SK-N-SH (cell line): ENCODE measurements around the gene TRMU. TPM values are rescaled to one million over a fixed set of nuclear protein-coding genes. Genes with fewer than 3 reads are reported as not detected.

Source experiments
- CTCF ChIA-PET: fragments of 300-600, 350-600 bp; formaldehyde crosslinking; extraction: SDS; loops from one replicate; lab custom pipeline; 2021; lab: Yijun Ruan, JAX
- POLR2A ChIA-PET: fragments of 350-600 bp; sonication (Branson Sonifier 250); formaldehyde crosslinking; extraction: SDS; loops from one replicate; lab custom pipeline; 2020; ENCODE audit warnings: antibody characterized with exemption, inconsistent platforms; lab: Yijun Ruan, JAX
- DNase-seq: peaks from one replicate; pipeline ENCODE4 v3.0.0; 2012
- H2AFZ ChIP-seq: fragments of 200-600 bp; sonication (generic); 2 replicates; pipeline ENCODE4 v1.8.1; 2016; ENCODE audit warnings: antibody characterized with exemption, mild to moderate bottlenecking, low read depth
- H3F3A ChIP-seq: fragments of 200-600 bp; sonication (generic); replicated peaks from 2 replicates; pipeline ENCODE3; 2016; ENCODE audit warnings: antibody characterized with exemption, mild to moderate bottlenecking; ENCODE audit not compliant: insufficient read depth
- H3K27ac ChIP-seq, 2 experiments: fragments of 200-500 bp in 1 of 2; fragments of 200-600 bp in 1 of 2; sonication (Bioruptor generic) in 1 of 2; sonication (generic), shearing (Covaris generic) in 1 of 2; 2 replicates each; pipeline versions ENCODE4 v1.5.1 to v1.6.1; 2014 to 2016; ENCODE audit warnings: low read depth in 2 of 2, inconsistent platforms in 1 of 2, low read length in 1 of 2, mild to moderate bottlenecking in 1 of 2, mixed read lengths in 1 of 2
- H3K27me3 ChIP-seq: fragments of 200-600 bp; sonication (generic), shearing (Covaris generic); 2 replicates; pipeline ENCODE4 v1.6.1; 2016; ENCODE audit warnings: mixed run types; ENCODE audit not compliant: insufficient read depth
- H3K36me3 ChIP-seq, 2 experiments: fragments of 200-500 bp in 1 of 2; fragments of 200-600 bp in 1 of 2; sonication (Bioruptor generic) in 1 of 2; sonication (generic) in 1 of 2; replicated peaks in 1 of 2; 2 replicates each; pipeline versions ENCODE3 to v1.5.1; 2014 to 2016; ENCODE audit warnings: low read length in 1 of 2, mild to moderate bottlenecking in 1 of 2; ENCODE audit not compliant: insufficient read depth in 2 of 2, control insufficient read depth in 1 of 2
- H3K4me1 ChIP-seq, 2 experiments: fragments of 200-500 bp in 1 of 2; fragments of 200-600 bp in 1 of 2; sonication (Bioruptor generic) in 1 of 2; sonication (generic), shearing (Covaris generic) in 1 of 2; 2 replicates each; pipeline versions ENCODE4 v1.5.1 to v1.6.1; 2014 to 2016; ENCODE audit warnings: low read depth in 1 of 2, low read length in 1 of 2, mixed run types in 1 of 2; ENCODE audit not compliant: insufficient read depth in 2 of 2, control insufficient read depth in 1 of 2
- H3K4me2 ChIP-seq: fragments of 200-600 bp; sonication (generic), shearing (Covaris generic); 2 replicates; pipeline ENCODE4 v1.6.1; 2017; ENCODE audit warnings: mixed run types
- H3K4me3 ChIP-seq, 2 experiments: fragments of 200-500 bp in 1 of 2; fragments of 200-600 bp in 1 of 2; sonication (Bioruptor generic) in 1 of 2; sonication (generic), shearing (Covaris generic) in 1 of 2; 2 replicates each; pipeline versions ENCODE4 v1.5.1 to v1.8.1; 2014 to 2016; ENCODE audit warnings: low read depth in 2 of 2, inconsistent platforms in 1 of 2, low read length in 1 of 2, mild to moderate bottlenecking in 1 of 2, mixed read lengths in 1 of 2, moderate library complexity in 1 of 2
- H3K79me2 ChIP-seq: fragments of 200-600 bp; sonication (generic); 2 replicates; pipeline ENCODE4 v1.8.1; 2017; ENCODE audit warnings: mild to moderate bottlenecking; ENCODE audit not compliant: insufficient read depth
- H3K9ac ChIP-seq: fragments of 200-600 bp; sonication (generic); 2 replicates; pipeline ENCODE4 v1.6.1; 2017; ENCODE audit warnings: mixed run types
- H3K9me2 ChIP-seq: fragments of 200-600 bp; sonication (generic); 2 replicates; pipeline ENCODE4 v1.6.1; 2017; ENCODE audit warnings: mixed run types
- H3K9me3 ChIP-seq: fragments of 200-600 bp; sonication (generic); 2 replicates; pipeline ENCODE4 v1.6.1; 2017; ENCODE audit warnings: mixed run types, mild to moderate bottlenecking, moderate library complexity
- H4K20me1 ChIP-seq: fragments of 200-600 bp; sonication (generic); 2 replicates; pipeline ENCODE4 v1.6.1; 2017; ENCODE audit warnings: mild to moderate bottlenecking, mixed run types; ENCODE audit not compliant: insufficient read depth
- CHD2 ChIP-seq: fragments of 150-350 bp; IDR thresholded peaks from 2 replicates; pipeline ENCODE4 v1.6.1; 2018; ENCODE audit warnings: low read length; ENCODE audit not compliant: partially characterized antibody
- GABPA ChIP-seq: IDR thresholded peaks from 2 replicates; pipeline ENCODE4 v1.4.0; 2012; ENCODE audit warnings: low read depth, mild to moderate bottlenecking
- MEF2A ChIP-seq: IDR thresholded peaks from 2 replicates; pipeline ENCODE4 v1.4.0; 2012; ENCODE audit warnings: low read depth, borderline replicate concordance
- RCOR1 ChIP-seq: fragments of 150-350 bp; IDR thresholded peaks from 2 replicates; pipeline ENCODE4 v1.6.1; 2017; ENCODE audit warnings: antibody characterized with exemption, low read length
- RXRA ChIP-seq: IDR thresholded peaks from 2 replicates; pipeline ENCODE4 v1.4.0; 2012; ENCODE audit warnings: low read depth, mild to moderate bottlenecking, borderline replicate concordance
- SMC3 ChIP-seq: IDR thresholded peaks from 2 replicates; pipeline ENCODE4 v1.6.1; 2012; ENCODE audit warnings: low read depth, low read length, improper control_type of control experiment
- USF2 ChIP-seq: fragments of 150-350 bp; IDR thresholded peaks from 2 replicates; pipeline ENCODE4 v1.6.1; 2017; ENCODE audit warnings: antibody characterized with exemption, low read length, low read depth, borderline replicate concordance
- WGBS: methylation state at CpG from one replicate; pipeline ENCODE4 v1.1.6; 2017; ENCODE audit warnings: low lambda C conversion rate; 5-methylcytosine and 5-hydroxymethylcytosine counted together
- polyA plus RNA-seq, 3 experiments: library from polyadenylated mRNA; depleted of rRNA; stranded (reverse); fragments of >200 nt; gene quantifications; 2 replicates each; pipeline ENCODE4 v1.2.3, GENCODE V29; 2012
- TF ChIP-seq, protein P1 (sequence below): IDR thresholded peaks from 2 replicates; pipeline ENCODE4 v1.4.0; 2012; ENCODE audit warnings: low read depth, borderline replicate concordance

Gene TRMU
- polyA plus RNA-seq, 1 of the 3 experiments (the other 2 are of a cell fraction) = 47.1 TPM

DNA sequence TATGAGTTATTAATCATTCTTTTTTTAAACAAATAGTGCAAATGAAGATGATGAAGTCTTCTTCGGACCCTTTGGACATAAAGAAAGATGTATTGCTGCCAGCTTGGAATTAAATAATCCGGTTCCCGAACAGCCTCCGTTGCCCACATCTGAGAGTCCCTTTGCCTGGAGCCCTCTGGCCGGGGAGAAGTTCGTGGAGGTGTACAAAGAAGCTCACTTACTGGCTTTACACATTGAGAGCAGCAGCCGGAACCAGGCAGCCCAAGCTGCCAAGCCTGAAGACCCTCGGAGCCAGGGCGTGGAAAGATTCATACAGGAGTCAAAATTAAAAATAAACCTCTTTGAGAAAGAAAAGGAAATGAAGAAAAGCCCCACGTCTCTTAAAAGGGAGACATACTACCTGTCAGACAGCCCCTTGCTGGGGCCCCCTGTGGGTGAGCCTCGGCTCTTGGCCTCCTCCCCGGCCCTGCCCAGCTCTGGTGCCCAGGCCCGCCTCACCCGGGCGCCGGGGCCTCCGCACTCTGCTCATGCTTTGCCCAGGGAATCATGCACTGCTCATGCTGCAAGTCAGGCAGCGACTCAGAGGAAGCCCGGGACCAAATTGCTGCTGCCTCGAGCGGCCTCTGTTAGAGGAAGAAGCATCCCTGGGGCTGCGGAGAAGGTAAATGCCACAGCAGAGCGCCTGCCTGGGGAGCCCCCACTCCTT is 27.1 kb upstream of the TRMU start (continued):
- TF ChIP-seq RXRA = no peak
- no peak for TF ChIP-seq RCOR1
- no peak for TF ChIP-seq USF2

- Histone ChIP-seq H3F3A (peaks cover 4% of the 10 kb centered on the region), H3K9ac (no peak overlapping the region), H3K36me3 (peaks cover 0 to 9% of the 10 kb centered on the region in 2 experiments), H3K4me2 (no peak overlapping the region), H3K27ac (no peak overlapping the region), H3K79me2 (peaks cover 93% of the 10 kb centered on the region), H3K9me3 (no peaks in the 10 kb centered on the region), H3K4me1 (no peaks in the 10 kb centered on the region; a peak in 1 of 4 replicates), H3K27me3 (no peaks in the 10 kb centered on the region), H2AFZ (no peak overlapping the region), H4K20me1 (peaks cover 1% of the 10 kb centered on the region; the same call in 1 of the 2 replicates), H3K9me2 (no peaks in the 10 kb centered on the region), H3K4me3 (no peak overlapping the region)
- CTCF ChIA-PET = interaction anchor here (0.7 to 7.4 kb wide), 3 partner anchors 12 to 188 kb away, joined by 3 to 66 read pairs (median 6); no protein-coding TSS in a partner anchor
- TF ChIP-seq USF2 (no peak), GABPA (no peak), MEF2A (no peak), CHD2 (no peak), SMC3 (no peak)
- TF ChIP-seq, protein P1, sequence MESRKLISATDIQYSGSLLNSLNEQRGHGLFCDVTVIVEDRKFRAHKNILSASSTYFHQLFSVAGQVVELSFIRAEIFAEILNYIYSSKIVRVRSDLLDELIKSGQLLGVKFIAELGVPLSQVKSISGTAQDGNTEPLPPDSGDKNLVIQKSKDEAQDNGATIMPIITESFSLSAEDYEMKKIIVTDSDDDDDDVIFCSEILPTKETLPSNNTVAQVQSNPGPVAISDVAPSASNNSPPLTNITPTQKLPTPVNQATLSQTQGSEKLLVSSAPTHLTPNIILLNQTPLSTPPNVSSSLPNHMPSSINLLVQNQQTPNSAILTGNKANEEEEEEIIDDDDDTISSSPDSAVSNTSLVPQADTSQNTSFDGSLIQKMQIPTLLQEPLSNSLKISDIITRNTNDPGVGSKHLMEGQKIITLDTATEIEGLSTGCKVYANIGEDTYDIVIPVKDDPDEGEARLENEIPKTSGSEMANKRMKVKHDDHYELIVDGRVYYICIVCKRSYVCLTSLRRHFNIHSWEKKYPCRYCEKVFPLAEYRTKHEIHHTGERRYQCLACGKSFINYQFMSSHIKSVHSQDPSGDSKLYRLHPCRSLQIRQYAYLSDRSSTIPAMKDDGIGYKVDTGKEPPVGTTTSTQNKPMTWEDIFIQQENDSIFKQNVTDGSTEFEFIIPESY = no peak
- POLR2A ChIA-PET = interaction anchor here (1.2 kb wide), 1 partner anchor 13 kb away, joined by 3 read pairs; the partner anchor contains the start of gene GTSE1
- over 99% methylated on average over 12 of the region's 15 CpGs for WGBS
- no peak for DNase-seq
Observed at GRCh38 chr22:46309526-46310085, 25.9 kb upstream of the TRMU start.
